ENCODE data around the gene CRYBB1.

The CRYBB1 gene

DNA sequence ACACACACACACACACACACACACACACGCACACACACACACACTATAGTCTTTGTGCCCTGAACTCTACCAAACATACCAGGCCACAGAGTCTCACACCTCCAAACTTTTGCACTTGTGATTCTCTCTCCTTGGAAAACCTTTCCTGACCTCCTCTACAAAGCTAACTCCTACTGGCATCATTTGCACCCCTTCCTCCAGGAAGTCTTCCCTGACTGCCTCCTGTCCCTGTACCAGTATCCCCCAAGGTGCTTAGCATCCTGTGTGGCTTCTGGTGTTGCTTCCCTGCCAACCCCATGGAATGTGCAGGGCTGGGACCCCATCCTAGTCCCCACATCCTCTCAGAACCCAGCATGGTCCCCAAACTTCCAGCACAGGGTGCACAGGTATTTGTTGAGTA is 36.8 kb downstream of the CRYBB1 start:
- Histone ChIP-seq H3K9me3 (ENCODE audit: insufficient read depth, low read depth, low read length) (no peaks in the 10 kb centered on the region), H3K4me3 (ENCODE audit: low read depth, low read length) (no peak overlapping the region), H3K27me3 (ENCODE audit: insufficient read depth, low read length) (no peaks in the 10 kb centered on the region), H2BK12ac (ENCODE audit: low read length) (no peak overlapping the region), H4K8ac (ENCODE audit: low read depth, low read length) (no peak overlapping the region), H3K79me2 (ENCODE audit: control insufficient read depth, insufficient read depth, low read length, poor library complexity) (no peaks in the 10 kb centered on the region), H3K4me1 (ENCODE audit: control insufficient read depth in 1 of 2, insufficient read depth in 2 of 2, low read length in 2 of 2) (peaks cover 0 to 2% of the 10 kb centered on the region in 2 experiments), H3K27ac (ENCODE audit: low read depth, low read length) (no peak overlapping the region), H3K14ac (ENCODE audit: low read length) (no peak overlapping the region), H2AK5ac (ENCODE audit: low read length) (no peak overlapping the region), H3K4ac (ENCODE audit: low read depth, low read length) (no peak overlapping the region), H2BK5ac (ENCODE audit: low read depth, low read length, poor library complexity) (no peak overlapping the region), H3K18ac (ENCODE audit: low read length) (no peak overlapping the region), H3K9ac (ENCODE audit: low read length) (no peak overlapping the region), H3K79me1 (ENCODE audit: low read length) (no peaks in the 10 kb centered on the region), H4K12ac (ENCODE audit: low read depth, low read length) (no peak overlapping the region), H2BK120ac (ENCODE audit: insufficient read depth, low read length, poor library complexity) (no peak overlapping the region), H3K4me2 (ENCODE audit: low read length) (no peak overlapping the region), H3K36me3 (ENCODE audit: control insufficient read depth in 1 of 2, insufficient read depth in 2 of 2, low read length in 2 of 2) (peaks cover 2 to 15% of the 10 kb centered on the region in 2 experiments), H3K23ac (ENCODE audit: low read length) (peak overlapping the region; percentile 2), H2AFZ (ENCODE audit: insufficient read depth, low read length, poor library complexity) (no peak overlapping the region), H4K91ac (ENCODE audit: low read depth, low read length) (no peak overlapping the region)
- DNase-seq: no peak
- no CpG with 5 or more reads among the region's 1 CpG for WGBS (ENCODE audit: extremely low coverage, insufficient coverage, insufficient read length)

- Histone ChIP-seq H4K91ac (ENCODE audit: low read depth, low read length) (no peak overlapping the region), H3K9me3 (ENCODE audit: insufficient read depth, low read depth, low read length) (no peaks in the 10 kb centered on the region), H3K27me3 (ENCODE audit: insufficient read depth, low read length) (no peaks in the 10 kb centered on the region), H3K9ac (ENCODE audit: low read length) (no peak overlapping the region), H2AFZ (ENCODE audit: insufficient read depth, low read length, poor library complexity) (no peak overlapping the region), H3K4me3 (ENCODE audit: low read depth, low read length) (no peak overlapping the region), H3K79me1 (ENCODE audit: low read length) (no peaks in the 10 kb centered on the region), H3K36me3 (ENCODE audit: control insufficient read depth in 1 of 2, insufficient read depth in 2 of 2, low read length in 2 of 2) (peaks cover 2 to 15% of the 10 kb centered on the region in 2 experiments), H3K4ac (ENCODE audit: low read depth, low read length) (no peak overlapping the region), H3K14ac (ENCODE audit: low read length) (no peak overlapping the region), H3K27ac (ENCODE audit: low read depth, low read length) (no peak overlapping the region), H2BK12ac (ENCODE audit: low read length) (no peak overlapping the region), H3K18ac (ENCODE audit: low read length) (peak overlapping the region; percentile 72), H4K12ac (ENCODE audit: low read depth, low read length) (no peak overlapping the region), H3K23ac (ENCODE audit: low read length) (no peak overlapping the region), H2AK5ac (ENCODE audit: low read length) (no peak overlapping the region), H3K79me2 (ENCODE audit: control insufficient read depth, insufficient read depth, low read length, poor library complexity) (no peaks in the 10 kb centered on the region), H3K4me2 (ENCODE audit: low read length) (no peak overlapping the region), H4K8ac (ENCODE audit: low read depth, low read length) (no peak overlapping the region), H3K4me1 (ENCODE audit: control insufficient read depth in 1 of 2, insufficient read depth in 2 of 2, low read length in 2 of 2) (peaks cover 0 to 2% of the 10 kb centered on the region in 2 experiments), H2BK5ac (ENCODE audit: low read depth, low read length, poor library complexity) (no peak overlapping the region), H2BK120ac (ENCODE audit: insufficient read depth, low read length, poor library complexity) (no peak overlapping the region)
- no peak for DNase-seq
- no CpG with 5 or more reads among the region's 13 CpGs for WGBS (ENCODE audit: extremely low coverage, insufficient coverage, insufficient read length)
These were observed 37.4 kb downstream of the CRYBB1 start for GRCh38 chr22:26580240-26580962.

- H2BK5ac ChIP-seq (ENCODE audit: low read depth, low read length, poor library complexity): no peak overlapping the region
- H3K79me1 ChIP-seq (ENCODE audit: low read length): no peaks in the 10 kb centered on the region
- H2BK12ac ChIP-seq (ENCODE audit: low read length): no peak overlapping the region
- no peak overlapping the region for H3K4ac ChIP-seq (ENCODE audit: low read depth, low read length)
- no peak overlapping the region for H2BK120ac ChIP-seq (ENCODE audit: insufficient read depth, low read length, poor library complexity)
- peak overlapping the region; percentile 39 for H3K18ac ChIP-seq (ENCODE audit: low read length)
- no peak overlapping the region for H3K4me2 ChIP-seq (ENCODE audit: low read length)
- H3K9me3 ChIP-seq (ENCODE audit: insufficient read depth, low read depth, low read length): no peaks in the 10 kb centered on the region
- H3K23ac ChIP-seq (ENCODE audit: low read length): no peak overlapping the region
- no peak overlapping the region for H3K14ac ChIP-seq (ENCODE audit: low read length)
- H3K36me3 ChIP-seq (ENCODE audit: control insufficient read depth in 1 of 2, insufficient read depth in 2 of 2, low read length in 2 of 2): peaks cover 2 to 15% of the 10 kb centered on the region in 2 experiments
- H3K79me2 ChIP-seq (ENCODE audit: control insufficient read depth, insufficient read depth, low read length, poor library complexity): no peaks in the 10 kb centered on the region
- no peak overlapping the region for H3K4me3 ChIP-seq (ENCODE audit: low read depth, low read length)
- H3K9ac ChIP-seq (ENCODE audit: low read length): no peak overlapping the region
- no peak overlapping the region for H3K27ac ChIP-seq (ENCODE audit: low read depth, low read length)
- no peak overlapping the region for H2AK5ac ChIP-seq (ENCODE audit: low read length)
- no peak overlapping the region for H4K91ac ChIP-seq (ENCODE audit: low read depth, low read length)
- H3K27me3 ChIP-seq (ENCODE audit: insufficient read depth, low read length): no peaks in the 10 kb centered on the region
- H4K12ac ChIP-seq (ENCODE audit: low read depth, low read length): peak overlapping the region; percentile 18
- H3K4me1 ChIP-seq (ENCODE audit: control insufficient read depth in 1 of 2, insufficient read depth in 2 of 2, low read length in 2 of 2): peaks cover 0 to 2% of the 10 kb centered on the region in 2 experiments
- no peak overlapping the region for H4K8ac ChIP-seq (ENCODE audit: low read depth, low read length)
- DNase-seq: no peak
- WGBS (ENCODE audit: extremely low coverage, insufficient coverage, insufficient read length): no CpG with 5 or more reads among the region's 10 CpGs
- H2AFZ ChIP-seq (ENCODE audit: insufficient read depth, low read length, poor library complexity): no peak overlapping the region
These were observed 38.4 kb downstream of the CRYBB1 start for GRCh38 chr22:26579331-26579886.

DNA sequence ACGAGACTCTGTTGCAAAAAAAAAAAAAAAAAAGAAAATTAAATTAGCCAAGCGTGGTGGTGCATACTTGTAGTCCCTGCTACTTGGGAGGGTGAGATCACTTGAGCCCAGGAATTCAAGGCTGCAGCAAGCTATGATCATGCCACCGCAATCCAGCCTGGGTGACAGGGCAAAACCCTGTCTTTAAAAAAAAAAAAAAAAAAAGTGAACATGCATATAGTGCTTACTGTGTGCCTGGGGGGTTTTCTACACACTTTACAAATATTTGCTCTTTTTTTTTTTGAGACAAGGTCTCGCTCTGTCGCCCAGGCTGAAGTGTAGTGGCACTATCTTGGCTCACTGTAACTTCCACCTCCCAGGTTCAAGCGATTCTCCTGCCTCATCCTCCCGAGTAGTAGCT is 40.7 kb downstream of the CRYBB1 start:
- H2BK5ac ChIP-seq (ENCODE audit: low read depth, low read length, poor library complexity): no peak overlapping the region

More for the DNA sequence above, 40.7 kb downstream of the CRYBB1 start:
- no peak overlapping the region for H3K14ac ChIP-seq (ENCODE audit: low read length)
- no peaks in the 10 kb centered on the region for H3K27me3 ChIP-seq (ENCODE audit: insufficient read depth, low read length)
- no peak overlapping the region for H3K18ac ChIP-seq (ENCODE audit: low read length)
- peaks cover 0 to 9% of the 10 kb centered on the region in 2 experiments for H3K36me3 ChIP-seq (ENCODE audit: control insufficient read depth in 1 of 2, insufficient read depth in 2 of 2, low read length in 2 of 2)
- no peak overlapping the region for H2BK12ac ChIP-seq (ENCODE audit: low read length)
- WGBS (ENCODE audit: extremely low coverage, insufficient coverage, insufficient read length): no CpG with 5 or more reads among the region's 7 CpGs
- no peak overlapping the region for H3K27ac ChIP-seq (ENCODE audit: low read depth, low read length)
- H3K79me1 ChIP-seq (ENCODE audit: low read length): no peaks in the 10 kb centered on the region
- H4K12ac ChIP-seq (ENCODE audit: low read depth, low read length): no peak overlapping the region
- DNase-seq: peak; percentile 65 to 76
- peaks cover 0 to 2% of the 10 kb centered on the region in 2 experiments for H3K4me1 ChIP-seq (ENCODE audit: control insufficient read depth in 1 of 2, insufficient read depth in 2 of 2, low read length in 2 of 2)
- no peak overlapping the region for H2AFZ ChIP-seq (ENCODE audit: insufficient read depth, low read length, poor library complexity)
- no peak overlapping the region for H3K4me3 ChIP-seq (ENCODE audit: low read depth, low read length)
- no peak overlapping the region for H4K91ac ChIP-seq (ENCODE audit: low read depth, low read length)
- H3K9ac ChIP-seq (ENCODE audit: low read length): no peak overlapping the region
- no peak overlapping the region for H3K4me2 ChIP-seq (ENCODE audit: low read length)
- H2BK120ac ChIP-seq (ENCODE audit: insufficient read depth, low read length, poor library complexity): no peak overlapping the region
- H3K4ac ChIP-seq (ENCODE audit: low read depth, low read length): no peak overlapping the region
- no peak overlapping the region for H4K8ac ChIP-seq (ENCODE audit: low read depth, low read length)
- H2AK5ac ChIP-seq (ENCODE audit: low read length): no peak overlapping the region
- H3K23ac ChIP-seq (ENCODE audit: low read length): no peak overlapping the region
- H3K79me2 ChIP-seq (ENCODE audit: control insufficient read depth, insufficient read depth, low read length, poor library complexity): no peaks in the 10 kb centered on the region
- H3K9me3 ChIP-seq (ENCODE audit: insufficient read depth, low read depth, low read length): no peaks in the 10 kb centered on the region
